ENCODE results near the gene PPIA.

Gene PPIA

GRCh38 chr7:44769776-44770294 is 26.6 kb upstream of the PPIA start:
- Histone ChIP-seq H3K27me3 (ENCODE audit: insufficient read depth, poor library complexity, severe bottlenecking) (no peaks in the 10 kb centered on the region), H3K27ac (replicated peaks) (no peak overlapping the region), H3K4me3 (replicated peaks; ENCODE audit: insufficient read depth, low read length) (no peak overlapping the region)
- TF ChIP-seq, protein P1, sequence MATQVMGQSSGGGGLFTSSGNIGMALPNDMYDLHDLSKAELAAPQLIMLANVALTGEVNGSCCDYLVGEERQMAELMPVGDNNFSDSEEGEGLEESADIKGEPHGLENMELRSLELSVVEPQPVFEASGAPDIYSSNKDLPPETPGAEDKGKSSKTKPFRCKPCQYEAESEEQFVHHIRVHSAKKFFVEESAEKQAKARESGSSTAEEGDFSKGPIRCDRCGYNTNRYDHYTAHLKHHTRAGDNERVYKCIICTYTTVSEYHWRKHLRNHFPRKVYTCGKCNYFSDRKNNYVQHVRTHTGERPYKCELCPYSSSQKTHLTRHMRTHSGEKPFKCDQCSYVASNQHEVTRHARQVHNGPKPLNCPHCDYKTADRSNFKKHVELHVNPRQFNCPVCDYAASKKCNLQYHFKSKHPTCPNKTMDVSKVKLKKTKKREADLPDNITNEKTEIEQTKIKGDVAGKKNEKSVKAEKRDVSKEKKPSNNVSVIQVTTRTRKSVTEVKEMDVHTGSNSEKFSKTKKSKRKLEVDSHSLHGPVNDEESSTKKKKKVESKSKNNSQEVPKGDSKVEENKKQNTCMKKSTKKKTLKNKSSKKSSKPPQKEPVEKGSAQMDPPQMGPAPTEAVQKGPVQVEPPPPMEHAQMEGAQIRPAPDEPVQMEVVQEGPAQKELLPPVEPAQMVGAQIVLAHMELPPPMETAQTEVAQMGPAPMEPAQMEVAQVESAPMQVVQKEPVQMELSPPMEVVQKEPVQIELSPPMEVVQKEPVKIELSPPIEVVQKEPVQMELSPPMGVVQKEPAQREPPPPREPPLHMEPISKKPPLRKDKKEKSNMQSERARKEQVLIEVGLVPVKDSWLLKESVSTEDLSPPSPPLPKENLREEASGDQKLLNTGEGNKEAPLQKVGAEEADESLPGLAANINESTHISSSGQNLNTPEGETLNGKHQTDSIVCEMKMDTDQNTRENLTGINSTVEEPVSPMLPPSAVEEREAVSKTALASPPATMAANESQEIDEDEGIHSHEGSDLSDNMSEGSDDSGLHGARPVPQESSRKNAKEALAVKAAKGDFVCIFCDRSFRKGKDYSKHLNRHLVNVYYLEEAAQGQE (IDR thresholded peaks at IDR 0.05; ENCODE audit: insufficient replicate concordance, low read depth) = no peak
- DNase-seq (ENCODE audit: low read depth in 1 of 2, low spot score in 1 of 2) = no peak

DNA sequence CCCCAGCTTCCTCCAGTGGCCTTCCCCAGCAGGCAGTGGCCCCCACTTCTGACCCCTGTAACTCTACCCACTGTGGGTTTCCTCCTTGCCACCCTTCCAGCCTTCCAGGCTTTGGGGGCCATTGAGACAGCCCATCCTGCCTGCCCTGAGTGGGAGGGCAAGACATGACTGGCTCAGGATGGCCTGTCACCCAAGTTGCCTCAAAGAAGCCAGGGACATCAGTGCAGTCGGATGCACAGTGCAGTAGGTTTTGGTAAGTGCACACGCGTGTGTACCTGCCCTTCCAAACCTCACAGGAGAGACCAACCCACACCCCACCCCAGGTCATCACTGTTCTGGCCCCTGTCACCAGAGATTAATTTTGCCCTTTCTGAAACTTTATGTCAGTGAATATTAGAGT is 25.1 kb upstream of the PPIA start:
- TF ChIP-seq SPI1 (IDR thresholded peaks at IDR 0.05; ENCODE audit: borderline replicate concordance, low read depth) (no peak), GABPA (IDR thresholded peaks at IDR 0.05; ENCODE audit: low read depth) (no peak), POLR2AphosphoS5 (IDR thresholded peaks at IDR 0.05; ENCODE audit: low read depth) (no peak)
- TF ChIP-seq, protein P1 (IDR thresholded peaks at IDR 0.05; ENCODE audit: insufficient replicate concordance, low read depth) = no peak
- TF ChIP-seq, protein P2, sequence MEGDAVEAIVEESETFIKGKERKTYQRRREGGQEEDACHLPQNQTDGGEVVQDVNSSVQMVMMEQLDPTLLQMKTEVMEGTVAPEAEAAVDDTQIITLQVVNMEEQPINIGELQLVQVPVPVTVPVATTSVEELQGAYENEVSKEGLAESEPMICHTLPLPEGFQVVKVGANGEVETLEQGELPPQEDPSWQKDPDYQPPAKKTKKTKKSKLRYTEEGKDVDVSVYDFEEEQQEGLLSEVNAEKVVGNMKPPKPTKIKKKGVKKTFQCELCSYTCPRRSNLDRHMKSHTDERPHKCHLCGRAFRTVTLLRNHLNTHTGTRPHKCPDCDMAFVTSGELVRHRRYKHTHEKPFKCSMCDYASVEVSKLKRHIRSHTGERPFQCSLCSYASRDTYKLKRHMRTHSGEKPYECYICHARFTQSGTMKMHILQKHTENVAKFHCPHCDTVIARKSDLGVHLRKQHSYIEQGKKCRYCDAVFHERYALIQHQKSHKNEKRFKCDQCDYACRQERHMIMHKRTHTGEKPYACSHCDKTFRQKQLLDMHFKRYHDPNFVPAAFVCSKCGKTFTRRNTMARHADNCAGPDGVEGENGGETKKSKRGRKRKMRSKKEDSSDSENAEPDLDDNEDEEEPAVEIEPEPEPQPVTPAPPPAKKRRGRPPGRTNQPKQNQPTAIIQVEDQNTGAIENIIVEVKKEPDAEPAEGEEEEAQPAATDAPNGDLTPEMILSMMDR (IDR thresholded peaks at IDR 0.05; ENCODE audit: insufficient read depth, low read length) = no peak
- Histone ChIP-seq H3K4me3 (replicated peaks; ENCODE audit: insufficient read depth, low read length) (no peak overlapping the region), H3K27ac (replicated peaks) (no peak overlapping the region), H3K27me3 (ENCODE audit: insufficient read depth, poor library complexity, severe bottlenecking) (no peaks in the 10 kb centered on the region)
- DNase-seq (ENCODE audit: low read depth in 1 of 2, low spot score in 1 of 2) = no peak

- DNase-seq (ENCODE audit: low read depth in 1 of 2, low spot score in 1 of 2) = no peak
- Histone ChIP-seq H3K27ac (replicated peaks) (no peak overlapping the region), H3K27me3 (ENCODE audit: insufficient read depth, poor library complexity, severe bottlenecking) (no peaks in the 10 kb centered on the region), H3K4me3 (replicated peaks; ENCODE audit: insufficient read depth, low read length) (no peak overlapping the region)
- TF ChIP-seq POLR2AphosphoS5 (IDR thresholded peaks at IDR 0.05; ENCODE audit: low read depth) = no peak
- TF ChIP-seq, protein P2 (IDR thresholded peaks at IDR 0.05; ENCODE audit: insufficient read depth, low read length) = no peak
- TF ChIP-seq, protein P1 (IDR thresholded peaks at IDR 0.05; ENCODE audit: insufficient replicate concordance, low read depth) = no peak
Observed at GRCh38 chr7:44772440-44772839, 24.0 kb upstream of the PPIA start.

DNA sequence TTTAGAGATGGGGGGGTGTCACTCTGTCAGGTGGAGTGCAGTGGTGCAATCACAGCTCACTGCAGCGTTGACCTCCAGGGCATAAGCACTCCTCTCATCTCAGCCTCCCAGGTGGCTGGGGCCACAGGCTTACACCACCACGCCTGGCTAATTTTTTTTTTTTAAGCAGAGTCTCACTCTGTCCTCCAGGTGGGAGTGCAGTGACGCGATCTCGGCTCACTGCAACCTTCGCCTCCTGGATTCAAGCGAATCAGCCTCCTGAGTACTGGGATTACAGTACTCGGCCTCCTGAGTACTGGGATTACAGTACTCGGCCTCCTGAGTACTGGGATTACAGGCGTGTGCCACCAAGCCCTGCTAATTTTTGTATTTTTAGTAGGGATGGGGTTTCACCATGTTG is 23.6 kb upstream of the PPIA start:
- no peak for TF ChIP-seq SPI1 (IDR thresholded peaks at IDR 0.05; ENCODE audit: borderline replicate concordance, low read depth)
- no peak for TF ChIP-seq GABPA (IDR thresholded peaks at IDR 0.05; ENCODE audit: low read depth)
- TF ChIP-seq, protein P2 (IDR thresholded peaks at IDR 0.05; ENCODE audit: insufficient read depth, low read length) = no peak
- TF ChIP-seq, protein P1 (IDR thresholded peaks at IDR 0.05; ENCODE audit: insufficient replicate concordance, low read depth) = no peak
- no peak for TF ChIP-seq POLR2AphosphoS5 (IDR thresholded peaks at IDR 0.05; ENCODE audit: low read depth)
- DNase-seq (ENCODE audit: low read depth in 1 of 2, low spot score in 1 of 2) = no peak

More for the DNA sequence above, 23.6 kb upstream of the PPIA start:
- H3K27ac ChIP-seq (replicated peaks) = no peak overlapping the region
- no peaks in the 10 kb centered on the region for H3K27me3 ChIP-seq (ENCODE audit: insufficient read depth, poor library complexity, severe bottlenecking)
- no peak overlapping the region for H3K4me3 ChIP-seq (replicated peaks; ENCODE audit: insufficient read depth, low read length)

Measured in HL-60 (cell line).